H9 (cell line): ENCODE measurements around the gene MXD4. TPM values are rescaled to one million over a fixed set of nuclear protein-coding genes. Genes with fewer than 3 reads are reported as not detected.

Experiments used
- DNase-seq: peaks from one replicate; pipeline ENCODE4 v3.0.0-alpha.2; 2017
- H2AFZ ChIP-seq: one replicate; pipeline ENCODE4 v1.6.1; 2013; ENCODE audit warnings: mild to moderate bottlenecking, low read length, control low read depth, moderate library complexity
- H2AK5ac ChIP-seq: 2 replicates; pipeline ENCODE4 v1.6.1; 2013; ENCODE audit warnings: low read length, control low read depth, mixed read lengths; ENCODE audit not compliant: insufficient read length
- H2BK120ac ChIP-seq: one replicate; pipeline ENCODE4 v1.6.1; 2013; ENCODE audit warnings: low read depth, mild to moderate bottlenecking, low read length, control low read depth, inconsistent platforms; ENCODE audit not compliant: poor library complexity, severe bottlenecking
- H2BK12ac ChIP-seq: 2 replicates; pipeline ENCODE4 v1.6.1; 2013; ENCODE audit warnings: low read length, control low read depth, mixed read lengths, low read depth; ENCODE audit not compliant: insufficient read length
- H2BK15ac ChIP-seq: 2 replicates; pipeline ENCODE4 v1.6.1; 2013; ENCODE audit warnings: low read depth, low read length, control low read depth
- H2BK20ac ChIP-seq: one replicate; pipeline ENCODE4 v1.6.1; 2013; ENCODE audit warnings: low read depth, mild to moderate bottlenecking, low read length, control low read depth, inconsistent platforms; ENCODE audit not compliant: poor library complexity, severe bottlenecking
- H2BK5ac ChIP-seq: 2 replicates; pipeline ENCODE4 v1.6.1; 2013; ENCODE audit warnings: low read length, control low read depth, mixed read lengths; ENCODE audit not compliant: insufficient read length
- H3K14ac ChIP-seq: 2 replicates; pipeline ENCODE4 v1.6.1; 2013; ENCODE audit warnings: low read length, control low read depth; ENCODE audit not compliant: insufficient read depth
- H3K18ac ChIP-seq: 2 replicates; pipeline ENCODE4 v1.6.1; 2013; ENCODE audit warnings: low read depth, mild to moderate bottlenecking, mixed read lengths, low read length, control low read depth; ENCODE audit not compliant: insufficient read length
- H3K23ac ChIP-seq: 2 replicates; pipeline ENCODE4 v1.6.1; 2013; ENCODE audit warnings: low read length, control low read depth, mixed read lengths, low read depth; ENCODE audit not compliant: insufficient read length
- H3K23me2 ChIP-seq: 2 replicates; pipeline ENCODE4 v1.6.1; 2013; ENCODE audit warnings: low read depth, mild to moderate bottlenecking, mixed read lengths, low read length, control low read depth; ENCODE audit not compliant: insufficient read length, poor library complexity, severe bottlenecking
- H3K27ac ChIP-seq: 2 replicates; pipeline ENCODE4 v1.5.1; 2013; ENCODE audit warnings: low read length, control low read depth, mixed read lengths, low read depth; ENCODE audit not compliant: insufficient read length
- H3K27me3 ChIP-seq: 2 replicates; pipeline ENCODE4 v1.6.1; 2013; ENCODE audit warnings: low read length, control low read depth, inconsistent platforms; ENCODE audit not compliant: insufficient read depth
- H3K4ac ChIP-seq: 2 replicates; pipeline ENCODE4 v1.6.1; 2013; ENCODE audit warnings: low read depth, mild to moderate bottlenecking, control low read depth, inconsistent platforms, low read length, moderate library complexity
- H3K4me1 ChIP-seq: 2 replicates; pipeline ENCODE4 v1.6.1; 2013; ENCODE audit warnings: low read length, control low read depth, inconsistent platforms; ENCODE audit not compliant: insufficient read depth
- H3K4me2 ChIP-seq: 2 replicates; pipeline ENCODE4 v1.6.1; 2013; ENCODE audit warnings: low read length, control low read depth, mixed read lengths; ENCODE audit not compliant: insufficient read length, insufficient read depth
- H3K56ac ChIP-seq: 2 replicates; pipeline ENCODE4 v1.6.1; 2013; ENCODE audit warnings: low read depth, mild to moderate bottlenecking, mixed read lengths, low read length, control low read depth; ENCODE audit not compliant: insufficient read length
- H3K79me1 ChIP-seq: 2 replicates; pipeline ENCODE4 v1.6.1; 2013; ENCODE audit warnings: low read depth, mild to moderate bottlenecking, moderate library complexity, low read length, control low read depth, inconsistent platforms; ENCODE audit not compliant: insufficient read depth, poor library complexity, severe bottlenecking
- H3K79me2 ChIP-seq: 2 replicates; pipeline ENCODE4 v1.6.1; 2013; ENCODE audit warnings: low read length, control low read depth, inconsistent platforms; ENCODE audit not compliant: insufficient read depth
- H3K9ac ChIP-seq: 2 replicates; pipeline ENCODE4 v1.6.1; 2013; ENCODE audit warnings: low read length, control low read depth, mixed read lengths; ENCODE audit not compliant: insufficient read length; ENCODE audit errors: extremely low read depth
- H3K9me3 ChIP-seq: one replicate; pipeline ENCODE4 v1.6.1; 2013; ENCODE audit warnings: low read depth, low read length, inconsistent platforms; ENCODE audit not compliant: control insufficient read depth
- H3T11ph ChIP-seq: one replicate; pipeline ENCODE4 v1.6.1; 2013; ENCODE audit warnings: mild to moderate bottlenecking, low read length, control low read depth, inconsistent platforms
- H4K20me1 ChIP-seq: one replicate; pipeline ENCODE4 v1.6.1; 2013; ENCODE audit not compliant: control insufficient read depth, insufficient read length, insufficient read depth
- H4K5ac ChIP-seq: 2 replicates; pipeline ENCODE4 v1.6.1; 2013; ENCODE audit warnings: low read depth, mild to moderate bottlenecking, mixed read lengths, low read length, control low read depth; ENCODE audit not compliant: insufficient read length
- H4K8ac ChIP-seq: replicated peaks from 2 replicates; pipeline ENCODE4 v1.6.1; 2013; ENCODE audit warnings: low read length, control low read depth, mixed read lengths, low read depth; ENCODE audit not compliant: insufficient read length
- H4K91ac ChIP-seq: 2 replicates; pipeline ENCODE4 v1.6.1; 2013; ENCODE audit warnings: low read depth, mild to moderate bottlenecking, moderate library complexity, mixed read lengths, low read length, control low read depth; ENCODE audit not compliant: insufficient read length
- H3K27ac Mint-ChIP-seq, 3 experiments: 2 replicates in 2 of 3; 3 replicates in 1 of 3; pipeline ENCODE4 v1.8.0; 2020 to 2021; ENCODE audit warnings: mixed read lengths in 3 of 3, mild to moderate bottlenecking in 1 of 3, moderate library complexity in 1 of 3
- H3K27me3 Mint-ChIP-seq: 2 replicates; pipeline ENCODE4 v1.8.0; 2021; ENCODE audit warnings: low read depth, mild to moderate bottlenecking, moderate library complexity, mixed read lengths
- H3K36me3 Mint-ChIP-seq, 3 experiments: 2 replicates in 2 of 3; 3 replicates in 1 of 3; pipeline ENCODE4 v1.8.0; 2020 to 2021; ENCODE audit warnings: low read depth in 3 of 3, mixed read lengths in 3 of 3; ENCODE audit not compliant: insufficient read depth in 1 of 3
- H3K4me1 Mint-ChIP-seq, 2 experiments: 2 replicates each; pipeline ENCODE4 v1.8.0; 2020; ENCODE audit warnings: mixed read lengths in 2 of 2
- H3K4me3 Mint-ChIP-seq, 2 experiments: 2 replicates in 1 of 2; 3 replicates in 1 of 2; pipeline ENCODE4 v1.8.0; 2020 to 2021; ENCODE audit warnings: mild to moderate bottlenecking in 2 of 2, mixed read lengths in 2 of 2, moderate library complexity in 1 of 2
- H3K9me3 Mint-ChIP-seq, 2 experiments: 2 replicates in 1 of 2; 3 replicates in 1 of 2; pipeline ENCODE4 v1.8.0; 2020; ENCODE audit warnings: mild to moderate bottlenecking in 2 of 2, mixed read lengths in 2 of 2, moderate library complexity in 1 of 2
- WGBS: extraction: QIAGEN DNeasy Blood & Tissue Kit; methylation state at CpG from one replicate; pipeline ENCODE4 v1.1.7; 2013; ENCODE audit warnings: missing lambda C conversion rate, low lambda C conversion rate, mixed read lengths; ENCODE audit not compliant: insufficient read length; ENCODE audit errors: extremely low coverage; 5-methylcytosine and 5-hydroxymethylcytosine counted together
- total RNA-seq: library from RNA; stranded (reverse); gene quantifications from 2 replicates; pipeline ENCODE4 v1.2.1, GENCODE V29; 2021
- TF ChIP-seq, protein P1 (sequence below): fragments of 200-600 bp; sonication (generic); conservative IDR thresholded peaks from 3 replicates; pipeline ENCODE4 v1.8.0; 2021; ENCODE audit warnings: antibody characterized with exemption, mild to moderate bottlenecking

MXD4 gene
- total RNA-seq, 1 experiment from 2014 or later = 24.1 TPM

DNA sequence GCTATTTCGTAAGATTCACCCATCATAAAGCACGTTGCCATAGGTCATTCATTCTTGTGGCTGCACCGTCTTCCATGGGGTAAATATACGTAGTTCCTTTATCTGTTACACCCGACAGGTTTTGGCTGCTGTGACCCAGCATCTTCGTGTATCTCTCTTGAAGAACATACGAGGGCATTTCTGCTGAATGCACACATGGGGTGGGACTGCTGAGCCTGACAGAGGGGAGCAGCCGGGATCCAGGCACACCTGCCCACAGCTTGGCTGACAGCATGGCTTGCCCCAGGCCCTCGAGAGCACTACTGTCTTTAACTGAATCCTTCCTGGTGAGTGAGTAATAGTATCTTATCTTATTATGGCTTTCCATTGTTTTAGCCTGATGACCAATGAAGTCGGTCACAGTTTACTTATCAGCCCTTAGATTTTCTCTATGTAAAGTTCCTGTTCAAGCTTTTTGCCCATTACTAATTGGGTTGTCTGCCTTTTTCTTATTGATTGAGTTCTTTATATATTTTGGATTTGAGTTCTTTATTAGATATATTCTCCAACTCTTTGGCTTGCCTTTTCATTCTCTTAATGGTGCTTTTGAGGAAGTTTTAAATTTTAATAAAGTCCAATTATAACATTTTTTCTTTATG lies 45.0 kb upstream of the MXD4 start:
- H3K23ac ChIP-seq = no peak overlapping the region
- H2BK20ac ChIP-seq = no peak overlapping the region
- H3K14ac ChIP-seq = no peak overlapping the region
- H4K91ac ChIP-seq = no peak overlapping the region
- Mint-ChIP-seq H3K9me3 (peaks cover 19 to 24% of the 10 kb centered on the region in 2 experiments), H3K27me3 (peaks cover 3% of the 10 kb centered on the region), H3K27ac (no peak overlapping the region), H3K36me3 (peaks cover 4 to 12% (median 7%) of the 10 kb centered on the region in 3 experiments; a peak in 5 of 7 replicates), H3K4me1 (no peaks in the 10 kb centered on the region), H3K4me3 (no peak overlapping the region)
- H3K9ac ChIP-seq = no peak overlapping the region
- no peak overlapping the region for H4K8ac ChIP-seq
- no peaks in the 10 kb centered on the region for H3K27me3 ChIP-seq
- H3K23me2 ChIP-seq = no peaks in the 10 kb centered on the region
- H2AFZ ChIP-seq = no peak overlapping the region
- peaks cover 6% of the 10 kb centered on the region for H3K9me3 ChIP-seq
- WGBS = no CpG with 5 or more reads among the region's 10 CpGs
- H3K4me1 ChIP-seq = no peaks in the 10 kb centered on the region
- no peak overlapping the region for H2BK12ac ChIP-seq
- H2AK5ac ChIP-seq = no peak overlapping the region
- H3K4me2 ChIP-seq = no peak overlapping the region
- no peak overlapping the region for H3T11ph ChIP-seq
- H3K79me2 ChIP-seq = no peaks in the 10 kb centered on the region
- H3K4ac ChIP-seq = no peak overlapping the region
- TF ChIP-seq, protein P1, sequence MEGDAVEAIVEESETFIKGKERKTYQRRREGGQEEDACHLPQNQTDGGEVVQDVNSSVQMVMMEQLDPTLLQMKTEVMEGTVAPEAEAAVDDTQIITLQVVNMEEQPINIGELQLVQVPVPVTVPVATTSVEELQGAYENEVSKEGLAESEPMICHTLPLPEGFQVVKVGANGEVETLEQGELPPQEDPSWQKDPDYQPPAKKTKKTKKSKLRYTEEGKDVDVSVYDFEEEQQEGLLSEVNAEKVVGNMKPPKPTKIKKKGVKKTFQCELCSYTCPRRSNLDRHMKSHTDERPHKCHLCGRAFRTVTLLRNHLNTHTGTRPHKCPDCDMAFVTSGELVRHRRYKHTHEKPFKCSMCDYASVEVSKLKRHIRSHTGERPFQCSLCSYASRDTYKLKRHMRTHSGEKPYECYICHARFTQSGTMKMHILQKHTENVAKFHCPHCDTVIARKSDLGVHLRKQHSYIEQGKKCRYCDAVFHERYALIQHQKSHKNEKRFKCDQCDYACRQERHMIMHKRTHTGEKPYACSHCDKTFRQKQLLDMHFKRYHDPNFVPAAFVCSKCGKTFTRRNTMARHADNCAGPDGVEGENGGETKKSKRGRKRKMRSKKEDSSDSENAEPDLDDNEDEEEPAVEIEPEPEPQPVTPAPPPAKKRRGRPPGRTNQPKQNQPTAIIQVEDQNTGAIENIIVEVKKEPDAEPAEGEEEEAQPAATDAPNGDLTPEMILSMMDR = no peak
- no peak overlapping the region for H2BK120ac ChIP-seq
- DNase-seq = no peak
- no peak overlapping the region for H3K56ac ChIP-seq
- no peak overlapping the region for H2BK15ac ChIP-seq
- H3K79me1 ChIP-seq = no peaks in the 10 kb centered on the region
- H2BK5ac ChIP-seq = no peak overlapping the region
- no peak overlapping the region for H3K18ac ChIP-seq
- no peaks in the 10 kb centered on the region for H4K20me1 ChIP-seq
- H4K5ac ChIP-seq = no peak overlapping the region
- H3K27ac ChIP-seq = no peak overlapping the region
